Common myeloid progenitor, CD34-positive (primary cell): ENCODE measurements around the gene SCIMP. TPM values are rescaled to one million over a fixed set of nuclear protein-coding genes. Genes with fewer than 3 reads are reported as not detected.

Experiments
- CTCF ChIA-PET: fragments of 350-600 bp; sonication (Branson Sonifier 250); formaldehyde crosslinking; loops from one replicate; lab custom pipeline; 2021; ENCODE audit warnings: antibody characterized with exemption; lab: Charles Lee
- POLR2A ChIA-PET: fragments of 350-600 bp; sonication (Branson Sonifier 250); formaldehyde crosslinking; loops from one replicate; lab custom pipeline; 2021; ENCODE audit warnings: antibody characterized with exemption; lab: Charles Lee
- DNase-seq, 3 donors: peaks; one replicate each; pipeline versions ENCODE4 v3.0.0 to v3.0.0-alpha.2; 2013
- H3K27ac ChIP-seq, 2 experiments: 1 replicate in 1 of 2; 2 replicates in 1 of 2; pipeline ENCODE4 v1.7.0; 2013; ENCODE audit warnings: inconsistent platforms in 2 of 2, low read length in 2 of 2, mild to moderate bottlenecking in 2 of 2, low read depth in 1 of 2, moderate library complexity in 1 of 2; ENCODE audit not compliant: severe bottlenecking in 2 of 2, insufficient read depth in 1 of 2, poor library complexity in 1 of 2
- H3K27me3 ChIP-seq, 5 experiments: replicated peaks in 2 of 5; 1 replicate in 3 of 5; 2 replicates in 2 of 5; pipeline versions ENCODE4 v1.6.1 to v1.7.0; 2013; ENCODE audit warnings: low read length in 4 of 5, mild to moderate bottlenecking in 2 of 5, moderate library complexity in 2 of 5, inconsistent platforms in 1 of 5; ENCODE audit not compliant: insufficient read depth in 5 of 5, control insufficient read depth in 4 of 5
- H3K36me3 ChIP-seq, 4 experiments: 1 replicate in 2 of 4; 2 replicates in 2 of 4; pipeline versions ENCODE4 v1.6.1 to v1.7.0; 2013; ENCODE audit warnings: low read length in 3 of 4, control low read depth in 1 of 4, mild to moderate bottlenecking in 1 of 4; ENCODE audit not compliant: control insufficient read depth in 4 of 4, insufficient read depth in 4 of 4
- H3K4me1 ChIP-seq, 4 experiments: 1 replicate in 3 of 4; 2 replicates in 1 of 4; pipeline versions ENCODE4 v1.6.1 to v1.7.1; 2013; ENCODE audit warnings: low read length in 3 of 4, mild to moderate bottlenecking in 3 of 4, control low read depth in 1 of 4, inconsistent platforms in 1 of 4, moderate library complexity in 1 of 4; ENCODE audit not compliant: control insufficient read depth in 4 of 4, insufficient read depth in 4 of 4; ENCODE audit errors: control extremely low read depth in 1 of 4
- H3K4me3 ChIP-seq, 7 experiments: 1 replicate in 4 of 7; 2 replicates in 3 of 7; pipeline versions ENCODE4 v1.5.1 to v1.7.0; 2013; ENCODE audit warnings: mild to moderate bottlenecking in 7 of 7, low read length in 6 of 7, moderate library complexity in 6 of 7, inconsistent platforms in 2 of 7, low read depth in 2 of 7, control low read depth in 1 of 7; ENCODE audit not compliant: insufficient read depth in 4 of 7, control insufficient read depth in 1 of 7; ENCODE audit errors: extremely low read depth in 1 of 7
- H3K9me3 ChIP-seq, 5 experiments: 1 replicate in 4 of 5; 2 replicates in 1 of 5; pipeline versions ENCODE4 v1.6.1 to v1.7.1; 2013; ENCODE audit warnings: low read length in 4 of 5, mild to moderate bottlenecking in 2 of 5, inconsistent platforms in 1 of 5, low read depth in 1 of 5, moderate library complexity in 1 of 5; ENCODE audit not compliant: control insufficient read depth in 4 of 5, insufficient read depth in 2 of 5; ENCODE audit errors: control extremely low read depth in 1 of 5
- WGBS: methylation state at CpG from one replicate; pipeline ENCODE4 v1.1.5; 2013; ENCODE audit not compliant: insufficient coverage; 5-methylcytosine and 5-hydroxymethylcytosine counted together
- polyA plus RNA-seq: library from polyadenylated mRNA; unstranded; fragments of 120-200 nt; gene quantifications from one replicate; pipeline ENCODE4 v1.2.1, GENCODE V29; 2013

SCIMP gene
- polyA plus RNA-seq = 1.1 TPM

DNA sequence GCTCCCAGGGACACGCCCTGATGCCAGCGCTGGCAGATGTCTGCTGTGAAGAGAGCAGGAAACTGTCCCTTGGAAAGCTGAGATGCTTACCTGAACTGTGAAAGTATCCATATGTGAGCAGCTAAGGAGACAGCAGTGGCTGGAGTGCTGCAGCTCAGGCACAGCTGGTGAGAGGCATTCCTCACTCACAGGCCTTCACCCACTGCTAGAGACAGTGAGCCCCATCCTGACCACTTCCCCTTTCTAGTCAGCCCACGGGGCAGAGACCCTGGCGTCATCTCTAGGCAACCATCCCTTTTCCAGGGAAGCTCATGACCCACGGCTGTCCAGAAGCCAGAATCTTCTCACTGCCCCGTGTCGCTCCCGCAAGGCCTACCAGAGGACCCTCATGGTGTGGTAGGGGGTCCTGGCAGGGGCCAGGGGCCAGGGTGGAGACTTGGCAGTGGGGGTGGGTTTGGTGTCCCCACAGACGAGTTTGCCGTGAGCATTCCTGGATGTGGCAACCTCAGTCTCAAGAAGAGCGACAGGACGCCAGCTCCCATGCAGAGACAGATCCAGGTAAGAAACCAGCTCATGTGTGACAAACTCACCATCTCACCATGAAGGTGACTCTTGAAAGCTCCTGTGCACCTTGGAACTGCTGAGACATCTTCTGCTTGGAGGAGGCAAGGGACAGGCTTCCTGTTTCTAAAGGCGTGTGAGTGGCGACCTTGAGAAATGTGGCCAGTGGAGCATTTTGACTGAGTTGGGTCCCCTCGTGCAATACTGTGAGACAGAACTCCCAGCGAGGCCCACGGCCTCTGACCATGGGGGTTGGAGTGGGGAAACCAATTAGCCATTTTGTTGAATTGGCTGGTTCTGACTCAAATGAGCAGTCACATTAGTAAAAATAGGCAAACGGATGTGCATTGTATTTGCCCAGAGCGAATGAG lies at the start of gene SCIMP:
SCIMP (minus strand) TSS at position 216 of the 932 bp plus-strand sequence; CDS start at position 111, 105 bp downstream.
- CTCF ChIA-PET = interaction anchor here (0.6 to 1.3 kb wide), 4 partner anchors 9 to 79 kb away, joined by 3 read pairs; no protein-coding TSS in a partner anchor
- Histone ChIP-seq H3K36me3 (no peaks in the 10 kb centered on the region), H3K9me3 (peaks cover 0 to 2% (median 0%) of the 10 kb centered on the region in 5 experiments), H3K4me1 (peaks cover 0 to 12% (median 5%) of the 10 kb centered on the region in 4 experiments), H3K27ac (peak within 1 kb of the TSS in 1 of 2 experiments; percentile 18), H3K4me3 (no peak within 1 kb of the TSS), H3K27me3 (peaks cover 0 to 2% (median 0%) of the 10 kb centered on the region in 5 experiments)
- peak; percentile 11 to 51 (median 50) for DNase-seq
- POLR2A ChIA-PET = no interaction called here
- 83% methylated on average over 17 of the region's 19 CpGs for WGBS

DNA sequence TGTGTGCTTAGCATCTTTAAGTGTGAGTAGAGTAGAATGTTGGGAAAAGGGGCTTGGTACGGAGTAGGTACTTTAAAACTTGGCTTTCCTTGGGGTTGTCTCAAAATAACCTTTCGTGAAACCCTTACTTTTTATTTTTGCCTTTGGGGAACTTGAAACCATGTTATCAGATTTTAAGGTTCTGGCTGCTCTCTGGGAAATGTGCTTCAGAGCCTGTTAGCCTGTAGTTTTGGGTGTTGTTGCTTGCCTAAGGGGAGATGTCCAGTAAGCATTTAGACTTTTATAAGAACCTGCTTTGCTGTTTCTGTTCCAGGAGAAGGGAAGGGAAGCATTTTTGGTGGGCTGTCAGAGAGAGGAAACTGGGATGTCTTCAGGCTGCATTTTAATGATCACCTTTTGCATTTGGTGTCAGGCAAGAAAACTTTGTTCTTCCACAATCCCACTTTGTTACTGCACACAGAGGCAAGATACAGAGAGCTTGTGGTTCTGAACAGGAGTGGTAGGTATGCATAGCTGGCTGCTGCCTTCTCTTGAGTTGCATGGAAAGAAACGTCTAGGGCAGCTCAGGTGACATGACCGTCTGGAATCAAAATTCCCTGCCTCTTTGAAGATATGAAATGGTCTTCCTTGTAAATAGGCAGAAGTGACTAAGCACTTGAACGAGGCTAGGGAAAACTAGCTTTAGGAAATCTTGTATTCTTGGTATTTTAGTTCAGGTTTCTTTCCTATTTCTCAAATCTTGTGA lies 49.1 kb upstream of the SCIMP start:
- Histone ChIP-seq H3K4me3 (peak overlapping the region in 6 of 7 experiments; percentile 70 to 91 (median 78)), H3K4me1 (peaks cover 14 to 32% (median 22%) of the 10 kb centered on the region in 4 experiments), H3K27me3 (no peaks in the 10 kb centered on the region), H3K36me3 (peaks cover 0 to 10% (median under 1%) of the 10 kb centered on the region in 4 experiments), H3K27ac (no peak overlapping the region), H3K9me3 (no peaks in the 10 kb centered on the region)
- ChIA-PET CTCF (interaction anchor here (1.0 to 1.3 kb wide), 2 partner anchors 21 to 155 kb away, joined by 3 read pairs; partner anchors contain the start of gene C1QBP), POLR2A (interaction anchor here (0.6 kb wide), 1 partner anchor 706 kb away, joined by 3 read pairs; no protein-coding TSS in a partner anchor)
- no peak for DNase-seq
- 52% methylated on average over 4 of the region's 5 CpGs for WGBS

DNA sequence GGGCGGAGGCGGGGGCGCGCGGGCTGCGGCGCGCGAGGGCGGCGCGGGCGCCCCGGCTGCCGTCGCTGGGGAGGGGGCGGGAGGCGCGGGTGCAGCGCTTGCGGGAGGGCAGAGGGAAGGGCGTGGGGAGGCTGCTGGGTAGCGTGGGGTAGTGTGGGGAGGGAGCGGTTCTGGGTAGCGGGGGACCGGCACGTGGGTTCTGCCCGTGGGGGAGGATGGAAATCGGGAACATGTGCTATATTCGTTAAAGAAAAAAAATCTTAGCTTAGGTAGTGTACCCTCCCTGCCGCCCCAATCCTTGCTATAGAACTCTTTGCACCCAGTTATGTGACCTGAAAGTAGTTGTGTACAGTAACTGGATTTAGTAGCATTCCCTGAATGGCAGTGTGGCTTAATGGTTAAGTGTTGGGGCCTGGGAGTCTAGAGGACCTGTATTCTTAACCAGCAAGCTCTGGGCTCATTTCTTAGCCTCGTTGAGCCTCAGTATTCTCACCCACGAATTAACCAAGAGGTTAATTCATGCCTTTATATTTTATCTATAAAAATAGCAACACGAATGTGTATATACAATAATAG lies 48.1 kb upstream of the SCIMP start:
- WGBS = 0% methylated on average over 29 of the region's 34 CpGs

DNA sequence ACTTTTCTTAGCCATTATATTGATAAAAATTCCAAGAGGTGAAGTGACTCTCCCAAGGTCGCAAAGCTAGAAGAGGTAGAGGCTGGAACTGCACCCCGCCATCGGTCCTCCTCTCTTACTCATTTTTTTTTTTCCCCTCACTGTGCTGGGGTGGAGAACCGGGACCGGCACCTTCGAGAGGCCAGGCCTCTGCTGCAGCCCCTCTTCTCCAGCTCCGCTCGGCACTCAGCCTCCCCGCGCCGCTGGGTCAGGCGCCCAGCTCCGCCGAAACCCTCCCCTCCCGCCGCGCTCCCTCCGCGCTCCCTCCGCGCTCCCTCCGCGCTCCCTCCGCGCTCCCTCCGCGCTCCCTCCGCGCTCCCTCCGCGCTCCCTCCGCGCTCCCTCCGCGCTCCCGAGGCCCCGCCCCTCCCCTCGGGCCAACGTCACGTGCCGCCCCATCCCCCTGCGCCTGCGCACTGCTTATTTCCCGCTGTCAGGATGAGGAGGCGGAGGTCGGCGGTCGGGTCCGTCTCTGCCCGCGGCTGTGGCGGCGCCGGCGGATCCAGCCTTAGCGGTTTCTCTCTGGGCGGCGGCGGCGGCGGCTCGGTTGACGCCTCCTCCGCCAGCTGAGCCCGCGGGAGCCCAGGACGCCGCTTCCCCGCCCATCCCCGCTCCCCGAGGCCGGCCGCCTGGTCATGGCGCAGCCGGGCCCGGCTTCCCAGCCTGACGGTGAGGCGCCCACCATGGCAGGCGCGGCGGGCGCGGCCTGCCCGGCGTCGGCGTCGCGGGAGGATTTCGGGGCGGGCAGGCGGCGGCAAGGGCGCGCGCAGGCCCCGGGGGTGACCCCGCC lies 47.4 kb upstream of the SCIMP start, which contains the start of gene RABEP1:
RABEP1 (plus strand) TSS at position 471 of the 828 bp plus-strand sequence; CDS start at position 674, 203 bp downstream.
- CTCF ChIA-PET = interaction anchor here (1.3 kb wide), 1 partner anchor 9 kb away, joined by 3 read pairs; no protein-coding TSS in a partner anchor
- WGBS = under 1% methylated on average over 71 of the region's 98 CpGs
- peak within 1 kb of the TSS; percentile 49 to 91 (median 77) for H3K4me3 ChIP-seq
- peak within 1 kb of the TSS; percentile 20 to 74 for H3K27ac ChIP-seq
- peaks cover 14 to 26% (median 22%) of the 10 kb centered on the region in 4 experiments for H3K4me1 ChIP-seq
- H3K9me3 ChIP-seq = no peaks in the 10 kb centered on the region
- peak; percentile 91 to 96 (median 95) for DNase-seq
- no peaks in the 10 kb centered on the region for H3K27me3 ChIP-seq
- H3K36me3 ChIP-seq = peaks cover 0 to 4% (median under 1%) of the 10 kb centered on the region in 4 experiments
- POLR2A ChIA-PET = interaction anchor here (0.6 kb wide), 2 partner anchors 116 to 184 kb away, joined by 3 to 4 read pairs; no protein-coding TSS in a partner anchor

More for the DNA sequence above, 48.1 kb upstream of the SCIMP start:
- CTCF ChIA-PET = no interaction called here
- no peaks in the 10 kb centered on the region for H3K9me3 ChIP-seq
- DNase-seq = peak in 2 of 3 donors; percentile 37 to 58
- no peaks in the 10 kb centered on the region for H3K27me3 ChIP-seq
- peak overlapping the region; percentile 20 to 74 for H3K27ac ChIP-seq
- H3K36me3 ChIP-seq = peaks cover 0 to 5% (median under 1%) of the 10 kb centered on the region in 4 experiments
- peak overlapping the region; percentile 43 to 91 (median 77) for H3K4me3 ChIP-seq
- H3K4me1 ChIP-seq = peaks cover 14 to 26% (median 22%) of the 10 kb centered on the region in 4 experiments
- POLR2A ChIA-PET = no interaction called here

DNA sequence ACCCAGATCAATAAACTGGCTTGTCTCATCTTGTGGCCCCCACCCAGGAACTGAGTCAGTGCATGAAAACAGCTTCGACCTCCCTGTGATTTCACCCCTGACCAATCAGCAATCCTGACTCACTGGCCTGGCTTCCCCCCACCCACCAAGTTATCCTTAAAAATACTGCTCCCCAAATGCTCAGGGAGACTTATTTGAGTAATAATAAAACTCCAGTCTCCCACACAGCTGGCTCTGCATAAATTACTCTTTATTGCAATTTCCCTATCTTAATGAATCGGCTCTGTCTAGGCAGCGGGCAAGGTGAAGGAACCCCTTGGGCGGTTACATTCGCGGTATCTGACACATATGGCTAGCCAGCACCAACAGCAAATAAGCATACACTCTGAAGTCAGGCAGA lies 37.7 kb upstream of the SCIMP start:
- 98% methylated on average over 4 of the region's 6 CpGs for WGBS

More for the DNA sequence above, 37.7 kb upstream of the SCIMP start:
- no peaks in the 10 kb centered on the region for H3K4me1 ChIP-seq
- no peaks in the 10 kb centered on the region for H3K36me3 ChIP-seq
- H3K27ac ChIP-seq = no peak overlapping the region
- POLR2A ChIA-PET = no interaction called here
- no peak overlapping the region for H3K4me3 ChIP-seq
- H3K27me3 ChIP-seq = no peaks in the 10 kb centered on the region
- no peaks in the 10 kb centered on the region for H3K9me3 ChIP-seq
- no peak for DNase-seq
- CTCF ChIA-PET = no interaction called here
